Osteoblast (primary cell): ENCODE results near the gene TDRD5. TPM values are rescaled to one million over a fixed set of nuclear protein-coding genes. Genes with fewer than 3 reads are reported as not detected.

ENCODE experiments used
- DNase-seq: peaks from one replicate; pipeline ENCODE4 v3.0.0; 2011; ENCODE audit warnings: low spot score, mixed read lengths; ENCODE audit not compliant: insufficient read length; ENCODE audit errors: missing footprints
- H2AFZ ChIP-seq: 2 replicates; pipeline ENCODE4 v1.6.0; 2011; ENCODE audit warnings: mild to moderate bottlenecking, low read length
- H3K27ac ChIP-seq: 2 replicates; pipeline ENCODE4 v1.5.1; 2011; ENCODE audit warnings: mild to moderate bottlenecking, low read depth, low read length, moderate library complexity
- H3K27me3 ChIP-seq: 2 replicates; pipeline ENCODE4 v1.6.0; 2012; ENCODE audit warnings: mild to moderate bottlenecking, control low read depth, inconsistent platforms, low read length, moderate library complexity; ENCODE audit not compliant: insufficient read depth
- H3K36me3 ChIP-seq: 2 replicates; pipeline ENCODE4 v1.5.1; 2011; ENCODE audit warnings: mild to moderate bottlenecking, low read length, control low read depth, moderate library complexity; ENCODE audit not compliant: insufficient read depth
- H3K4me1 ChIP-seq: 2 replicates; pipeline ENCODE4 v1.5.1; 2011; ENCODE audit warnings: mild to moderate bottlenecking, low read length, control low read depth, moderate library complexity; ENCODE audit not compliant: insufficient read depth
- H3K4me2 ChIP-seq: 2 replicates; pipeline ENCODE4 v1.6.0; 2011; ENCODE audit warnings: mild to moderate bottlenecking, low read length; ENCODE audit not compliant: insufficient read depth
- H3K4me3 ChIP-seq: fragments of 200-600 bp; sonication (generic); 3 replicates; pipeline ENCODE4 v1.5.1; 2012; ENCODE audit warnings: mild to moderate bottlenecking, low read length, inconsistent platforms; ENCODE audit not compliant: insufficient read depth
- H3K79me2 ChIP-seq: 2 replicates; pipeline ENCODE4 v1.6.0; 2012; ENCODE audit warnings: mild to moderate bottlenecking, low read length, control low read depth, inconsistent platforms; ENCODE audit not compliant: insufficient read depth
- H3K9me3 ChIP-seq: 2 replicates; pipeline ENCODE4 v1.5.1; 2011; ENCODE audit warnings: low read depth, low read length, control low read depth
- H4K20me1 ChIP-seq: 2 replicates; pipeline ENCODE4 v1.6.0; 2012; ENCODE audit warnings: mild to moderate bottlenecking, low read length, control low read depth; ENCODE audit not compliant: insufficient read depth
- total RNA-seq: library from RNA; depleted of rRNA; stranded (reverse); fragments of >200 nt; gene quantifications from 2 replicates; pipeline ENCODE4 v1.2.3, GENCODE V29; 2012
- TF ChIP-seq, protein P1 (sequence below): IDR thresholded peaks from 2 replicates; pipeline ENCODE4 v1.5.1; 2011; ENCODE audit warnings: mild to moderate bottlenecking, low read depth, low read length, moderate library complexity; ENCODE audit errors: extremely low read depth

TDRD5 gene, protein sequence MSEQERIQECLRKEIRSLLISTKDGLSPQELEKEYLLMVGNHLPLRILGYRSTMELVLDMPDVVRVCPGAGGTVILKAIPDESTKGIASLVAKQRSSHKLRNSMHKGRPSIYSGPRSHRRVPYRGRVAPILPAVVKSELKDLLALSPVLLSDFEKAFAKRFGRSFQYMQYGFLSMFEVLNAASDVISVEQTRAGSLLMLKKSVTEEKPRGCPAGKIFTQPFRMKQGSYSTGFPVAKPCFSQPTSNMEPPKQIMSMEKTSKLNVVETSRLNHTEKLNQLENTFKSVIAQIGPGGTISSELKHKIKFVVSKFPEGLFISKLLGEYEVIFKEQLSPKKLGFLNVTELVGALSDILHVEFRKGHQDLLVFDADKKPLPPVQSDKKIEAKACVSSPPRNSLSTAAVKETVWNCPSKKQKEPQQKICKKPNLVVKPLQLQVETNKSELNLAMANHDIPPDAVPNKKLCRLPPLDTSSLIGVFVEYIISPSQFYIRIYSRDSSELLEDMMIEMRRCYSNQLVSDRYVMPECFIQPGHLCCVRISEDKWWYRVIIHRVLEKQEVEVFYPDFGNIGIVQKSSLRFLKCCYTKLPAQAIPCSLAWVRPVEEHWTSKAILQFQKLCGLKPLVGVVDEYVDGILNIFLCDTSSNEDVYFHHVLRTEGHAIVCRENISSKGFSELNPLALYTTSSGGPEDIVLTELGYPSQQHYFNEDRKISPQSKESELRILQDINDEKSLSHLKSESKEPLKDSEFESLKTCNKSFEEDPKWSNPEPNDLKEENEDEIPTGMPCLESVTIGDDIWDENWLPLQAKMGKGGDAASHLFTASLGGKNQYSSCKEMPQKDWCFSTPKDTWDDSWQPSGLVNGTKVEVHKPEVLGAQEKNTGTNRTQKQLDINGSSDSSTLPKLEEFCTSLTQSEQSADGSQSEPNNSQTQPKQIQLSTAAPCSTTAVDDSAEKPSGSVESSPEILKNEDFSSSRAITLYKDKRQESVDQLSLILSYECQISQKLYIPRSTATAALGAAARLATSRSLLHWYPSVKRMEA
- total RNA-seq = not detected in 2 replicates

DNA sequence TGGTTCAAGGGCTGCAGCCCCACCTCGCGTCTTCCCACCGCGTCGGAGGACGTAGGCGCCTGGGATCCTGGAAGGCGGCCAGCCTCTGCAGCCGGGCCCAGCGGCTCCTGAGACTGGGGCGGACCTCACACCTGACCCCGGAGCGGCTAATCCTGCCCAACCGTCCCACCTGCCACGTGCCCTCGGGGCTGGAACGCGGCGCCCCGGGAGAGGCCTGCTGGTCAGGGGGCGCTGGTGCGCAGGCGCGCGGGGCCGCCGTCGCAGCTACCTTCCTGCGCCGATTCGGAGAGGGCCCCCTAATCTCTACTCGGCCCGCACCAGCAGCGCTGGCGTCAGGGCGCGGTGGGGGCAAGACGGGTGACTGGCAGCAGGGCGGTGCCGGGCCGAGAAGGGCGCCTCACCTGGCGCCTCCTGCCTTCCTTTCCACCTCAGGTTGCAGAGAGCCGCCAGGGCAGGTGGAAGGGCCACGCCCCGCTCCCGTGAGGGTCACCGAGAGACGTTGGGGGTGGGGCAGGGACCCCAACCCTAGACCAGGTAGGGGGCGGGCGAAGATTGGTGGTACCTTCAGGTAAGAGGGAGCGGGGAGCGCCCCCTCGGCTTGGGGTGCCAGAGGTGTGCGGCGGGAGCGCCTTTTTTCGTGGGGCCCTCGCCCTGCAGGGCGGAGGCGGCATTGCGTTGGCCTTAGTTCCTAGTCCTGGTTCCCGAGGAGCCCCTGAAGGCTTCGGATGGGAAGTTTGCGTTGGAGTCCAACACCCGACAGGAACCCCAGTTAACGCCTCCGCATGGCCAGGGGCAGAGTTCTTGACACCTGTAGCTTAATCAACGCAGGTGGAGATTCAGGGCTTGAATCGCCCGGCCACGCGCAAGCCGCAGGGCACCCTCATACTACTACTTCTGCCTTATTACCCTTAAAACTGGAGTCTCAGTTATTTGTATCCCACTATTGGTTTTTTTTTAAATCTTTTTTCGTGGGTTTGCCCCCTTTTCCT is at the start of gene TDRD5:
TSS of gene TDRD5 (plus strand) at position 241 of the 989 bp plus-strand sequence. CDS start 784 bp downstream, outside the sequence.
- no peak within 1 kb of the TSS for H3K4me3 ChIP-seq
- peak; percentile 81 for DNase-seq
- no peaks in the 10 kb centered on the region for H3K4me1 ChIP-seq
- H3K36me3 ChIP-seq = no peaks in the 10 kb centered on the region
- H3K4me2 ChIP-seq = no peak within 1 kb of the TSS
- no peak within 1 kb of the TSS for H2AFZ ChIP-seq
- TF ChIP-seq, protein P1, sequence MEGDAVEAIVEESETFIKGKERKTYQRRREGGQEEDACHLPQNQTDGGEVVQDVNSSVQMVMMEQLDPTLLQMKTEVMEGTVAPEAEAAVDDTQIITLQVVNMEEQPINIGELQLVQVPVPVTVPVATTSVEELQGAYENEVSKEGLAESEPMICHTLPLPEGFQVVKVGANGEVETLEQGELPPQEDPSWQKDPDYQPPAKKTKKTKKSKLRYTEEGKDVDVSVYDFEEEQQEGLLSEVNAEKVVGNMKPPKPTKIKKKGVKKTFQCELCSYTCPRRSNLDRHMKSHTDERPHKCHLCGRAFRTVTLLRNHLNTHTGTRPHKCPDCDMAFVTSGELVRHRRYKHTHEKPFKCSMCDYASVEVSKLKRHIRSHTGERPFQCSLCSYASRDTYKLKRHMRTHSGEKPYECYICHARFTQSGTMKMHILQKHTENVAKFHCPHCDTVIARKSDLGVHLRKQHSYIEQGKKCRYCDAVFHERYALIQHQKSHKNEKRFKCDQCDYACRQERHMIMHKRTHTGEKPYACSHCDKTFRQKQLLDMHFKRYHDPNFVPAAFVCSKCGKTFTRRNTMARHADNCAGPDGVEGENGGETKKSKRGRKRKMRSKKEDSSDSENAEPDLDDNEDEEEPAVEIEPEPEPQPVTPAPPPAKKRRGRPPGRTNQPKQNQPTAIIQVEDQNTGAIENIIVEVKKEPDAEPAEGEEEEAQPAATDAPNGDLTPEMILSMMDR = no peak
- H4K20me1 ChIP-seq = no peaks in the 10 kb centered on the region
- peaks cover 21% of the 10 kb centered on the region for H3K27me3 ChIP-seq
- no peaks in the 10 kb centered on the region for H3K79me2 ChIP-seq
- H3K27ac ChIP-seq = no peak within 1 kb of the TSS
- H3K9me3 ChIP-seq = no peaks in the 10 kb centered on the region

DNA sequence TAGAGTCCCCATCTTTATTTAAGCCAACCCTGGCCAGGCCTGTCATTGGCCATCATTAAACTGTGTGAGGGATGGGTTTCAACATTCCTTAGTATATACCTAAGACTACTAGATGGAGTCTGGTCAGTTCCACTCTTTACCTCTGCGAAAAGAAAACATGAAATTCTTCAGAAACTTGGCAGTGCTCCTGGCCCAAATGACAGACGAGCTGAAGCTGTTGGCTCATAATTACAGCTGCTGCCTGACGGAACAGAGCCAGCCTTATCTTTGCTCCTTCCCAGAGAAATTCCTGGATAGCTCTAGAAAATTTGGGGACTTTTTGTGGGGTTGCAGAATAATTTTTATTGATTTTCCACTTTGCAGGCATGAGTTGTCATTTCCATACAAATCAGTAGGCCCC is 46.3 kb upstream of the TDRD5 start:
- TF ChIP-seq, protein P1 = no peak
- no peaks in the 10 kb centered on the region for H3K36me3 ChIP-seq
- no peaks in the 10 kb centered on the region for H3K4me1 ChIP-seq
- H3K79me2 ChIP-seq = no peaks in the 10 kb centered on the region
- no peaks in the 10 kb centered on the region for H4K20me1 ChIP-seq
- H3K27ac ChIP-seq = no peak overlapping the region
- H3K9me3 ChIP-seq = no peaks in the 10 kb centered on the region
- DNase-seq = no peak
- H3K27me3 ChIP-seq = no peaks in the 10 kb centered on the region
- no peak overlapping the region for H3K4me3 ChIP-seq
- H2AFZ ChIP-seq = no peak overlapping the region
- no peak overlapping the region for H3K4me2 ChIP-seq

DNA sequence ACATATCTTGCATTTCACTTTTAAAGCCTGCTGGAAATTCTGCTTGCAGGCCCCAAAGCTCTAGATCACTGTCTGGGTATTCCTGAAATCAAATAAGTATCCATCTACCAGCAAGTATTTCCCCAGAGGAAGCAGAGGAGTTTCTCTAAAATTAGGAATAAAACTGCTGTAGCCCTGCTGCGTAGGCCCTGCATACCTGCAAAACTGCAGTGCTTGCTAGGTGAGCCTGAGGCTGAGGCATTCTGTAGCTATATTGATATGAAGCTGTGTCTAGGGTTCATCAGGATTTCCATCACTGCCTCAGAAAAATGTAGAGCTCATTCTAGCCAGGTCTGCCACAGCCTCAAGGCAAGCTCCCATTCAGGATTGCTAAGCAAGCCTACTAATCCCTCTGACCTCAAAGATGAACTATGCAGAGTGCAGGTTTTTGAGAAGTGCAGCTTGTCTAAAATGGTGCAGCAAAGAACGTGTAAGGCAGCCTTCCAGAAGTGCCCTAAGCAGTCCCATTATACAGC is 44.6 kb upstream of the TDRD5 start:
- H3K27ac ChIP-seq = no peak overlapping the region
- no peaks in the 10 kb centered on the region for H3K36me3 ChIP-seq
- no peaks in the 10 kb centered on the region for H3K4me1 ChIP-seq
- no peak overlapping the region for H3K4me2 ChIP-seq
- no peaks in the 10 kb centered on the region for H3K79me2 ChIP-seq
- no peak for DNase-seq
- H3K27me3 ChIP-seq = no peaks in the 10 kb centered on the region
- H3K9me3 ChIP-seq = no peaks in the 10 kb centered on the region
- no peaks in the 10 kb centered on the region for H4K20me1 ChIP-seq
- TF ChIP-seq, protein P1 = no peak
- no peak overlapping the region for H2AFZ ChIP-seq
- no peak overlapping the region for H3K4me3 ChIP-seq
